Astrocyte (in vitro differentiated cells and primary cell): ENCODE measurements around the gene ZNF764.

Experiments
- CTCF ChIP-seq: IDR thresholded peaks from 2 replicates; pipeline ENCODE4 v1.5.1; 2011; ENCODE audit warnings: low read depth, mild to moderate bottlenecking, inconsistent platforms, low read length, moderate library complexity; ENCODE audit not compliant: insufficient read depth
- EZH2 ChIP-seq: IDR thresholded peaks from 2 replicates; pipeline ENCODE4 v1.6.1; 2012; ENCODE audit warnings: mild to moderate bottlenecking, low read length, inconsistent platforms; ENCODE audit not compliant: insufficient read depth

GRCh38 chr16:30553393-30553899 lies 4.7 kb downstream of the ZNF764 start:
- TF ChIP-seq EZH2 (no peak), CTCF (no peak)
